ENCODE data around the gene SLC35A2. TPM values are rescaled to one million over a fixed set of nuclear protein-coding genes. Genes with fewer than 3 reads are reported as not detected.

The SLC35A2 gene
- total RNA-seq = 10 to 100 TPM; 13.8 to 17.4 TPM
- long read RNA-seq, transcript SLC35A2-204 (4 exons, 3,047 nt) = major isoform, 8 of 25 reads
- long read RNA-seq, partial matches to known transcripts = 6 of 25 reads
- long read RNA-seq, other reads (novel, unspliced or antisense) = 5 of 25 reads

DNA sequence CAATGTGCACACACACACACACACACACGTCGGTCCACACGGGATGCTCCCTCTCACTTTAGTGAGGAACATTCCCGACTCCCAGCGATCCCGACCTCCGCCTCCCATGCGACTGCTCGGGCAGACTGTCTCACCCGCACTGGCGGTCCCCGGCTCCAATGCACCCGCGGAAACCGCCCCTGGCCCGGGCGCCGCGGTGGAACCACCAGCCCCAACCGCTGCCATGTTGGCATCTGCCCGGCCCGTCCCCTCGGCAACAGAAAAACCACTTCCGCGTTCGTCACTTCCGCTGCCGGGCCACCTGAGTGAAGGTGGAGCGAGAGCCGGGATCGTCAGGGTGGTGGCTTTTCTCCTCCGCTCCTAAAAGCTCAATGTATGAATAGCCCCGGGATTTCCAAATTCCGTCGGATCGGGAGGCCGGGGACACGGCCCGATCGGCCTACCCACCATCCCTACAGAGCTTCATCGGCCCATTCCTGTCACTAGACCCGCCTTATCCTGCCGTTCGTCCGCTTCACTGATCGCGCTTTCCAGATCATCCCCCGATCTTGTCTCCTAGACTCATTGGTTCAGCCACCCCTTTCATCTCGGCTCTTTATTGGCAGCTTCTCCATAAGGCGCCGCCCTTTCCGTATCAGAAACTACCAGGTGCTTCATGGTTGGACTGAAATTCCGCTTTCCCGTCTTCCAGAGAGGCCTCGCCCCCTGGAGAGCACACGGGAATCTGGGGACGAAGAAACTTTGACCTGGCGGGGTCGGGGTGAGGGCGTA lies at the start of gene SLC35A2:
Gene SLC35A2 (minus strand): TSS at position 235 of the 771 bp plus-strand sequence. CDS start 10 bp downstream, at position 225.
- ATAC-seq (peak; percentile 89 to 92), DNase-seq (peak; percentile 86)
- intact Hi-C loops (cut with DNase I) = no loop called here

DNA sequence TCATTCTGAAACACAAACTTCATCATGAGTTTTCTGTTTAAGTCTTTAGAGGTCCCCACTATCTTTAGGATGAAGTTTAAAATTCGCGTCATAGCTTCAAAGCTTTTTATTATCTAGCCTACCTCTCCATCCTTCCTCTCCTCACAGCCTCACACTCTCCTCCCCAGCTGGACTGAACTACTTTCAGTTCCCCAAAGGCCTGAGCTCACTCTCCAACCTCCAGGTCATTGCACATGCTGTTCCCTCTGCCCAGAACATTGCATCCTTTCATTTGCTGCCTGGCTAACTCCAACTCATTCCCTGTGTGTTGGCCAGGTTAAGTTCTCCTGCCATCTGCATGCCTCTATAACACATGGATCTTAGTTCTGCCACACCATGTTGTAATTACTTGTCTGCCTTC lies 48.8 kb upstream of the SLC35A2 start:
- DNase-seq (no peak), ATAC-seq (no peak)
- intact Hi-C loops (cut with DNase I) = no loop called here

DNA sequence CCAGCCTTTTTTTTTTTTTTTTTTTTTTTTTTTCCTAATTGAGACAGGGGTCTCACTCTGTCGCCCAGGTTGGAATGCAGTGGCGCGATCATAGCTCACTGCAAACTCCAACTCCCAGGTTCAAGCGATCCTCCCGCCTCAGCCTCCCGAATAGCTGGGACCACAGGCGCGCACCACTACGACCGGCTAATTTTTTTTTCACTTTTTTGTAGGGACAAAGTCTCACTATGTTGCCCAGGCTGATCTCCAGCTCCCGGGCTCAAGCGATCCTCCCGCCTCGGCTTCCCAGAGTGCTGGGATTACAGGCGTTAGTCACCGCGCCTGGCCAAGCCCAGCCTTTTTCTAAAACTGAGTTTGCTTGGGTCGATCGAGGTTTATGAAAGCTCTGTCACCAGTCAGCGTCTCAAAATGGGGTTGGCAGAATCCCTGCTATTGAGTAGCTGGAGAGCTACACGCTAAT lies 47.2 kb upstream of the SLC35A2 start:
- intact Hi-C loops (cut with DNase I) = no loop called here
- ATAC-seq (peak; percentile 3 to 14), DNase-seq (peak; percentile 48)

DNA sequence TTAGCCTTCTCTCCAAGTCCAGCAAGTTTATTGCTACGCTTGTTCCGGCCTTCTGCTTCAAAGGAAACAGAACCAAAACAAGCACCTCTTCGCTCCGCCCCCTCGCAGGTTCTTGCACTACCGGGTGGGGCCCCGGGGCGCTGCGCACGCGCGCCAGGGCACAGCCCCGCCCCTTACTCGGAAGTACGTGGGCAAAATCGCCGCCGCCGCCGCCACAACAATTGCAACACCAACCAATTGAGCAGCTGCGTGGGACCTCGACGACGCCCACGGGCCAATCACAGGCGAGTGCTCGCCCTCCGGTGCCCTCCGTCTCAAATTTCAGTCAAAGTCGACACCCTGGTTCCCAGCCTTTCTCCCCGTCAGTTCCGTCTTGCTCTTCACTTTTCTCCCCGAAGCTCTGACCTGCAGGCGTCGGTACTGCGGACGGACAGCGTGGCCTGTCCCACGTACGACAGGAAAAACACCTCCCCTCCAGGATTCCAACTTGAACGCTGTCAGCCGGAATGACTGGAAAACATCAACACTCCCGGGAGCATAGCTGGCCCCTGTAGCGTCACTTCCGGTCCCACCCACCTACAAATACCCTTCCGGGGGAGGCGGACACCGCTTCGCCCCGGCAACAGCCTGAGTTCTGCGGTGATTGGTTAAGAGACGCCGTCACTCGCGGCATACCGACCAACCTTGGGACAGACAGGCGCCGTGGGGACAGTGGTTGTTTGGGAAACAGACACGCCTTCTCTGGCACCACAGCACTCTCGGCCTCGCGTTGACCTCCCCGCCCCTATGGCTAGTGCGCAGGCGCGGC lies 46.6 kb upstream of the SLC35A2 start:
- peak; percentile 89 to 95 for ATAC-seq

DNA sequence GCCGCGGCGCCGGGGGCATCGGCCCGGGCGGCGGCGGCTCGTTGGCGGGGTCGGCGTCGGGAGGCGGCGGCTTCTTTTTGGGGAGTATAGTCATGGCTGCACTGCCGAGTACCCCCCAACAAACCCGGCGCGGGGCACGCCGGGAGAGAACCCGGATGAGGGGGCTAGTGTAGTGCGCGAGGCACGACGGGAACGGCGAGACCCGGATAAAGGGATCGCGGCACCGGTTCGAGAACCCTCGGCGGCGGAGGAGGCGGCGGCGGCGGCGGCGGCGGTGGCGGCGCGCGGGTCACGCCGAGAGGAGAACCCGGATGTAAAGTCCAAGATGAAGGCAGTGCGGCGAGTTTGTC lies 46.0 kb upstream of the SLC35A2 start, which contains the start of gene OTUD5:
Gene OTUD5 (minus strand): TSS at position 131 of the 350 bp plus-strand sequence. CDS start 37 bp downstream, at position 94.
- intact Hi-C loops (cut with DNase I) = no loop called here
- ATAC-seq (peak; percentile 47 to 53), DNase-seq (peak; percentile 69)

More for the DNA sequence above, 46.6 kb upstream of the SLC35A2 start:
- intact Hi-C loops (cut with DNase I) = no loop called here
- peak; percentile 95 for DNase-seq

DNA sequence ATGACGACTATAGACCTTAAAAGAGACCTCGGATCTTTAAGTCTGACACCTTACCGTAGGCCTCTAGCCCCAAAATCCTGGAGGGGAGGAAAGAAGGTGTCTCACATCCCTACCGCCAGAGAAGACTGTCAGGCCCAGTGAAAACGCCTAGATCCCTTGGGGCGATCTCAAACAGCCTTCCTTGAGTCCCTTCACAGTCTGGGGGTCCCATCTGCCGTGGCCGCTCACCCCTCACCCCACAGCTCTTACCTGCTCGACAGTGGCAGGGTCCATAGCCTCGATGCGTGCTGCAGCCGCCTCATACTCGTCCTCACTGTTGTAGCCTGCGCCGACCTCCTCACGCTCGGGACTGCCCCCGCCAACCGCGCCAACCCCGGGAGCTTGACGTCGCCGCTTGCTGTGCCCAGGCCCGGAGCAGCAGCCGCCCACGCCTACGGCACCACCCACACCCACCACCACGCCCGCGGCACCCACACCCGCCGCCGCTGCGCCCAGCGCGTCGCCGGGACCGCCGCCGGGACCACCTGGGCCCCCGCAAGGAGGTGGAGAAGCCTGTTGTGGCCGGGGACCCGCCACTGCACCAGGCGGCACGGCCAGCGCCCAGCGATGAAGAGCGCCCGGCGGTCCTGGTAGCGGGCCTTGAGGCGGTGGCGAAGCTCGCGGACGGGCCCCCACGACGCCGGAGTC lies 45.4 kb upstream of the SLC35A2 start:
- intact Hi-C loops (cut with DNase I) = no loop called here
- ATAC-seq = no peak

DNA sequence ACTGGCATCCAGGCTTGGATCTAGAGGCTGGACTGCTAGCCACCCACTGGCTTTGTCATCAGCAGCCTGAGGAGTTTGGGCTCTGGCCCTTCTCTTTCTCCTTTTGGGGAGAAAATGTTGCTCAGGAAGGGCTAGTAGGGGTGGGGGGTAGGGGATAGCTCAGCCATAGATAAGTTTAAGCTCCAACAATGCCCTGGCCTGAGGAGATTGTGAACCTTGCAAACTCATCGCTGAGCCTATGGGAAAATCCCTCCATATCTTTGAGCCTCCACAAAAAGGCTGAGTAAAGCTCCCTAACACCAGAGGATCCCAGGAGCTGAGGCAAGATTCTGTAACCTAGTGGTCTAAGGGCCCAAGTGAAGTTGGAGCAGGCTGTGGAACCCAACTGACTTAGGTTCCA lies 37.1 kb upstream of the SLC35A2 start:
- no peak for DNase-seq
- no peak for ATAC-seq
- intact Hi-C loops (cut with DNase I) = no loop called here

More for the DNA sequence above, 45.4 kb upstream of the SLC35A2 start:
- DNase-seq = peak; percentile 39

DNA sequence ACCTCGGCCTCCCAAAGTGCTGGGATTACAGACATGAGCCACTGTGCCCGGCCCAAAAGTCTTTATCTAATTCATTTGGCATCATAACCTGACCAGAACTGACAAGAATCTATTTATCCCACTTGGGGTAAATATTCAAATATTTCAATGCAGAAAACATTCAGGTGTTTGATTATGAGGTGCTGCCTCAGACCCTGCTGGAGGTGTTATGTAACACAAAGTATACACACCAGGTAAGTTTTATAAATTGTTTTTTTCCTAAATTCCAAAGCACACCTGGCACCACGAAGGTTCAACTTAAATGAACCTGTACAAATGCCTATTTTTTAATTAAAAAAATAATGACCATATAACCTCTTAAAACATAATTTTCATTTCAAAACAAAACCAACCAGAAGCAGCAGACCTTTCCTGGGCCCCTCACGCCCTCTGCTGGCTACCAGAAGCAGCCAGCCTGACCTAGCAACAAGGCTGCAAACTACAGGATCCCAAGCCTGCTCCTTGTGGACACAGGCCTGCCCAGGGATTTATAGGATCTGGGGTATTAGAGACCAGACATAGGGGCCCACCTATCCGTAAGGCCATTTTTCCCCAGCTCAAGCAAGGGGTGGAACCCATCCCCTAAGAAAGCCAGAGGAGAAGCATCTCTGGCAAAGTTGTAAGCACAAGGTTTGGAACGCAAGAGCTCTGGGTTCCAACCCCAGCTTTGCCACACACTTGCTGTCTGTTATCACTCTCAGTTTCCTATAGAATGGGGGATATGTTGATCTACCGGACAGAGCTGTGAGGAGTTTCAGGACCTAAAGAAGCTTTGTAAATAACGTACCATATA lies 34.3 kb upstream of the SLC35A2 start:
- intact Hi-C loops (cut with DNase I) = no loop called here
- ATAC-seq (peak; percentile 60 to 76), DNase-seq (peak; percentile 55)

DNA sequence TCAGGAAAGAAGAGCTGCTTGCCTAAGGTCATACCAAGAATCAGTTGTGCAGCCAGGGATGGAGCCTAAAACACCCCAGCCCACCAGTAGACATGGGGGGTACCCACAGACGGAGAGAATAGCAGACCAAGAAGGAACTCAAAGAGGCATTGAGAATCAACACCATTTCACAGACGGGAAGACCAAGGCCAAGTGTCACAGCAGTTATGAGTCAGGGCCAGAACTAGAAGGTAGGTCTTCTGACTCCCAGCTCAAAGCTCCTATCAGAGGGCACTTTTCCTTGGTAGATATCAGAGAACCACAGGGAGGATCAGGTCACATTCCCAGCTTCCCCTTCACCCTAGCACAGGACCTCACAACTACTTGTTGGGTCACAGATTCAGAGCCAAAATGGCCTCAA lies 31.4 kb upstream of the SLC35A2 start:
- intact Hi-C loops (cut with DNase I) = no loop called here
- no peak for ATAC-seq
- no peak for DNase-seq

DNA sequence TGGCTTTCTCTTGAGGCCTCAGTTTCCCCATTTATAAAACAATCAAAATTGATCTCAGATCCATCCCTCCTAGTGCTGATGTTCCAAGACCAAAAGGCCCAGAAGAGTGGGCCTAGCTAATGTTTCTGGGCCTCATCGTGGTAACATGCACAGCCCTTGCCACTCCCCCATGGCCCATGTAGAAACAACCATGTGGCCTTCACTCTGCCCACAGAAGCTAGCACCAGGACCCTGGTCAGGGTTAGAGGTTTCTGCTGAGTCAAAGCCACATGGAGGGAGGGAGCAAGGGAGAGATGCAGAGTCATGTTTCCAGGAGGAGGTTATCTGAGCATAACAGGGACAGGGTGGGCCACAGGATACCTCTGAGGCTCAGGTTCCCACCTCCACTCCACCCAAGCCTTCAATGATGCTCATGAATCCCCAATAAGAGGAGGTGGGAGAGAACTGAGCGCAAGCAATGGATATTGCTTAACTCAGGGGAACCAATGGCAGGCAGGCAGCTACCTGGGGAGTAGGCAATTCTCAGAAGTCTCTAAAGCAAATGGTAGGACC lies 29.0 kb upstream of the SLC35A2 start:
- no peak for DNase-seq
- intact Hi-C loops (cut with DNase I) = no loop called here
- no peak for ATAC-seq

DNA sequence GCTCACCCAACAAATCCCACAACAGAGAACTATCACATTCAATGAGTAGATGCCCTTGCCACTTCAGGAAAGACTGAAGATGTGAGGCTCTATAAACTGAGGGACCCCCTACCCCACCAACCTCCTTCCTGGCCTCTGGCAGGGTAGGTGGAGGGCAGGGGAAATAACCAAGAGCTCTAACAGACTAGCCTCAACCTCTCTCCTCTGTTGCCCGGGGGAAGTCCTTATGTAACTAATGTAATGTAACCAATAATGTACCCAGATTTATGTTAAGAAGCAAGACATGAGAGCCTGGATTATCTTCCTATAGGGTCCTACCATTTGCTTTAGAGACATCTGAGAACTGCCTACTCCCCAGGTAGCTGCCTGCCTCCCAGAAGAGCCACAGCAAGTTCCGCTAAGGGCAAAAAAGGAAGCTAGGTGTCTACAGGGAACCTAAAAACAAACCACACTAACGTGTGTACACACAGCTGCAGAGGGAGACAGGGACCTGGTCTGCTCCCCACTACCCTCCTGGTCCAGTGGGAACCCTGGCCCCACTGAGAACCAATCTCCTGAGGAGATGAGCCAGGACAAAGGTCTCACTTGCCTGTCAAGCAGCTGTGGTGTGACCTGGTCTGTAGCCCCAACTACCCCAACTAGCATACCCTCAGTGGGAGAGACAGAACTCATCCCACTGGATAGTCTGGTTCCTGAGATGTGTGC lies 28.2 kb upstream of the SLC35A2 start:
- ATAC-seq = no peak
- no peak for DNase-seq
- intact Hi-C loops (cut with DNase I) = no loop called here

DNA sequence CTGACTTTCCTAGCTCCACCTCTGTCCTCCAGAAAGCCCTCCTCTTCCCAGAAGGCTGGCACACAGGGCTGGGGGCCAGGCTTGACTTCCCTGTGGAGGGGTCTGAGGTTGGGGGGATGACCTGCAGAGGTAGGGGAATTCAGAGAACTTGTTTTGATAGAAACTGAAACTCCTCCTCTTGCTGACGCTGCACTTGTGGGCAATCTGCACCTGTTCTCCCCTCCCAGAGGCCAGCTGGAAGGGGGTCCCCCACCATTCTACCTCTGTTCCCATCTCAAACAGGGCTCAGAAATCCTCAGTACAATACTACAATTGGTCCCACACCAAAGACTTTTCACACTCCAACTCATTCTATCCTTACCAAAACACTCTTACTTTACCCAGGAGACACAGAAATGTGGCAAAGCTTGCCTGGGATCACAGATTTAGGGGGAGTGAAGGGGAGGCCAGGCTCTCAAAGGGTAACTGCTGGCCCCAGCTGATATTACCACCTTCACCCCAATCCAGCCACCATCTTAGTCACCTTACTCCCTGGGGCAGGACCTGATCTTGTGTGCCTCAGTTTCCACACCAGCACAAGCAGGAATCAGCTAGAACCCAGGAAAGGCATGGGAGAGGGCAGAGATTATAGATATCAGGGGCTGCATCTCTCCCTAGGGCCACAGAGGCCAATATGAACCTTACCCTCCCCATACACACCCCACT lies 27.4 kb upstream of the SLC35A2 start:
- peak in 1 of 2 donors; percentile 16 for ATAC-seq
- intact Hi-C loops (cut with DNase I) = no loop called here

DNA sequence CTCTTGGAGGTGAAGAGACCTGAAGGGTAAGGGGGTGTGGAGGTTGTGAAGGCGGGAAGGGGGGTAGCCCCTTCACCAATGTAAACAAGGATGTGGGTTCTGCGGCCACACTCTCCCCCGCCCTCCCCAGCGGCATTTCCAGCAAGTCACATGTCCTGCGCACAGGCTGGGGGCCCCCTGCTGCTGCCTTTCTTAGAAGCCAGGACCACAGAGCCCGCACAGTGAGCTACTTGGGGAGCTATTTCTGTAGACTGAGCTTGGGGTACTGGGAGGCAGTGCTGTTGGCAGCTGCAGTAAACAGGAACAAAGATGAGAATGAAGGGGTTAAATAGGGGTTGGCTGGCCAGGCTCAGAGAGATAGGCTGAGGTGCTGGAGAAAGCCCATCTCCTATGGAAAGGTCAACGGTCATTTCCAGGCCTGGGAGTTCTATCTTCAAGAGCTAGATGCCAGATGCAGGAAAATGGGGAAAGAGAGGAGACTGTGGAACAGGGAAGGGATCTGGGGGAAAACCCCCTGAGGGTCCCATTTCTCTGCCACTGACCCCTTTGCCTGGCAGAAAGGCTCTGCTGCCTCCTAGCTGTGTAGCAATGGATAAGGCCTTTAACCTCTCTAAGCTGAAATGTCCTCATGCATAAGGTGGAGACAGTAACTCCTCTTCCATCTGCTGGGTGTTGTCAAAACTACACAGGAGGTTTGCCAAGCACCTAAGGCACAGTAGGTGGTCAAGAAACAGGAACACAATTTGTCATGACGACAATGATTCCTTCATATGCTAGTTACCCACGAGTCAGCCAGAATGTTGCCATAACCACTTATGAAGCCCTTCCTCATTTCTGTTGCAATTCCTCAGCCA lies 25.8 kb upstream of the SLC35A2 start:
- intact Hi-C loops (cut with DNase I) = no loop called here
- peak; percentile 61 to 74 for ATAC-seq

More for the DNA sequence above, 27.4 kb upstream of the SLC35A2 start:
- DNase-seq = no peak

DNA sequence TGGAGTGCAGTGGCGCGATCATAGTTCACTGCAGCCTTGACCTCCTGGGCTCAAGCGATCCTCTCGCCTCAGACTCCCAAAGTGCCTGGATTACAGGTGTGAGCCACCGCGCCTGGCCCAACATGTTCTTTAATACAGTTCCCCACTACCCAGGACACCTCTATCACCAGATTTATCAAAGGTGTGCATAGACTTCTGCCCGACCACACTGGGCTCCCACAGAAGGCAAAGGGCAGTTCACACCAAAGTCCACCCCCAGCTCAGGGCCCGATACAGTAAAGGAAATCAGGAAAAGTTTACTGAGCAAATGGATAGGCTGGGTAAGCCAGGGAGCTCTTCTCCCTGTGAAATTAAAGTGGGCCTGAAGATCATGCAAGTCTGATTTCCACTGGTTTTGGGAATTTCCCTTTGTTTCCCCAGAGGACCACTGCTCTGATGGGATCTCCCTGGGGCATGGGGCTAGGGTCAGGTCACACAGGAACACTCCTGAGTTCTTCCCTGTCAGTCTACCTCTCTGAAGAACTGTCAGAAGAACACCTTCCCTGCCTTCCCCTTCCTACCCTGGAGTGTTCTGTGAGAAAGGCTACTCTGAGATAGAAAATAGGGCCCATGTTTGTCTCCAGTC lies 25.1 kb upstream of the SLC35A2 start:
- intact Hi-C loops (cut with DNase I) = no loop called here
- DNase-seq (no peak), ATAC-seq (no peak)

More for the DNA sequence above, 25.8 kb upstream of the SLC35A2 start:
- peak; percentile 53 for DNase-seq

DNA sequence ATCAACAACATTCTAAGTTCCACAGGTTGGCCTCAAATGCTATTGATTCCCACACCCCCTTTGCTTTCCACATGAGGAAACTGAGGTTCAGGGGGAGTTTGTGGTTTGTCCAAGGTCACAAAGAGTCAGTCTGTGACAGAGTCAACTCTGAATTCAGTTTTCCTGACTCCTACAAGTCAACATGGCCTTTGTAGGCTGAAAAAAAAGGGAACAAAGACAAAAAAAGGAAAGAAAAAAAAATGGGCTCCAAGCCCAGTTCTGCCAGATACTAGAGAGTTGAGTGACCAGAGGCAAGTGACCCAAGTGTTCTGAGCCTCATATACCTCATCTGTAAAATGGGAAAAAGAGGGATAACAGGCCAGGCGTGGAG lies 23.8 kb upstream of the SLC35A2 start:
- intact Hi-C loops (cut with DNase I) = no loop called here
- DNase-seq (no peak), ATAC-seq (no peak)

Data from left cardiac atrium (tissue), 4 donors.